HEK293 (cell line): ENCODE measurements around the gene HSD17B1.

ENCODE experiments used
- ELK4 ChIP-seq: IDR thresholded peaks from 2 replicates; pipeline ENCODE4 v1.6.1; 2011; ENCODE audit warnings: mild to moderate bottlenecking, low read depth, low read length, borderline replicate concordance
- KLF8 ChIP-seq: fragments of 450-650 bp; formaldehyde crosslinking; IDR thresholded peaks from 2 replicates; pipeline ENCODE4 v1.5.1; 2016; ENCODE audit warnings: missing biosample characterization, missing genetic modification characterization
- KLF9 ChIP-seq: fragments of 450-650 bp; formaldehyde crosslinking; IDR thresholded peaks from 2 replicates; pipeline ENCODE4 v1.5.1; 2016; ENCODE audit warnings: missing biosample characterization, missing genetic modification characterization, low read depth
- MYNN ChIP-seq: fragments of 450-650 bp; formaldehyde crosslinking; IDR thresholded peaks from 2 replicates; pipeline ENCODE4 v1.5.1; 2016; ENCODE audit warnings: missing biosample characterization, missing genetic modification characterization, borderline replicate concordance
- PRDM1 ChIP-seq: fragments of 450-650 bp; formaldehyde crosslinking; IDR thresholded peaks from 2 replicates; pipeline ENCODE4; 2016; ENCODE audit warnings: missing biosample characterization, missing genetic modification characterization
- SETDB1 ChIP-seq: IDR thresholded peaks from one replicate; pipeline ENCODE4 v1.6.1; 2017; ENCODE audit warnings: mild to moderate bottlenecking, low read length, moderate library complexity, mixed read lengths; ENCODE audit not compliant: insufficient read length
- SP7 ChIP-seq: fragments of 450-650 bp; formaldehyde crosslinking; IDR thresholded peaks from 2 replicates; pipeline ENCODE4 v1.5.1; 2016; ENCODE audit warnings: missing biosample characterization, missing genetic modification characterization
- YY2 ChIP-seq: fragments of 450-650 bp; formaldehyde crosslinking; IDR thresholded peaks from 2 replicates; pipeline ENCODE4 v1.5.1; 2016; ENCODE audit warnings: missing biosample characterization, missing genetic modification characterization
- ZBTB10 ChIP-seq: fragments of 450-650 bp; formaldehyde crosslinking; IDR thresholded peaks from 2 replicates; pipeline ENCODE4 v1.5.1; 2016; ENCODE audit warnings: missing biosample characterization, missing genetic modification characterization
- ZBTB48 ChIP-seq: fragments of 450-650 bp; formaldehyde crosslinking; IDR thresholded peaks from 2 replicates; pipeline ENCODE4 v1.5.1; 2016; ENCODE audit warnings: missing biosample characterization, missing genetic modification characterization
- ZFP37 ChIP-seq: fragments of 450-650 bp; formaldehyde crosslinking; IDR thresholded peaks from 2 replicates; pipeline ENCODE4 v1.5.1; 2016; ENCODE audit warnings: missing biosample characterization, missing genetic modification characterization
- ZNF10 ChIP-seq: fragments of 450-650 bp; formaldehyde crosslinking; IDR thresholded peaks from 2 replicates; pipeline ENCODE4 v1.5.1; 2017; ENCODE audit warnings: missing biosample characterization, missing genetic modification characterization
- ZNF155 ChIP-seq: fragments of 450-650 bp; formaldehyde crosslinking; IDR thresholded peaks from 2 replicates; pipeline ENCODE4 v1.5.1; 2016; ENCODE audit warnings: missing biosample characterization, missing genetic modification characterization
- ZNF211 ChIP-seq: fragments of 450-650 bp; formaldehyde crosslinking; IDR thresholded peaks from 2 replicates; pipeline ENCODE4 v1.5.1; 2016; ENCODE audit warnings: low read depth, missing biosample characterization, missing genetic modification characterization
- ZNF23 ChIP-seq: fragments of 450-650 bp; formaldehyde crosslinking; IDR thresholded peaks from 2 replicates; pipeline ENCODE4 v1.5.1; 2016; ENCODE audit warnings: missing biosample characterization, missing genetic modification characterization, borderline replicate concordance
- ZNF366 ChIP-seq: fragments of 450-650 bp; formaldehyde crosslinking; conservative IDR thresholded peaks from 2 replicates; pipeline ENCODE4 v1.5.1; 2016; ENCODE audit warnings: missing biosample characterization, missing genetic modification characterization
- ZNF416 ChIP-seq: fragments of 450-650 bp; formaldehyde crosslinking; IDR thresholded peaks from 2 replicates; pipeline ENCODE4 v1.5.1; 2016; ENCODE audit warnings: missing biosample characterization, missing genetic modification characterization
- ZNF488 ChIP-seq: fragments of 450-650 bp; formaldehyde crosslinking; IDR thresholded peaks from 2 replicates; pipeline ENCODE4 v1.5.1; 2016; ENCODE audit warnings: missing biosample characterization, missing genetic modification characterization
- ZNF510 ChIP-seq: fragments of 450-650 bp; formaldehyde crosslinking; IDR thresholded peaks from 2 replicates; pipeline ENCODE4 v1.5.1; 2018; ENCODE audit warnings: mild to moderate bottlenecking, missing genetic modification characterization, missing biosample characterization; ENCODE audit not compliant: insufficient replicate concordance
- ZNF585B ChIP-seq: fragments of 450-650 bp; formaldehyde crosslinking; IDR thresholded peaks from 2 replicates; pipeline ENCODE4 v1.5.1; 2016; ENCODE audit warnings: missing biosample characterization, missing genetic modification characterization
- ZNF626 ChIP-seq: fragments of 450-650 bp; sonication (Bioruptor Pico); formaldehyde crosslinking; IDR thresholded peaks from 2 replicates; pipeline ENCODE4 v1.5.1; 2018; ENCODE audit warnings: missing biosample characterization, missing genetic modification characterization, inconsistent platforms
- ZNF768 ChIP-seq: fragments of 450-650 bp; formaldehyde crosslinking; IDR thresholded peaks from 2 replicates; pipeline ENCODE4 v1.5.1; 2018; ENCODE audit warnings: missing biosample characterization, mild to moderate bottlenecking, missing genetic modification characterization
- ZNF777 ChIP-seq: fragments of 450-650 bp; formaldehyde crosslinking; IDR thresholded peaks from 2 replicates; pipeline ENCODE4 v1.5.1; 2017; ENCODE audit warnings: missing biosample characterization, missing genetic modification characterization, borderline replicate concordance
- ZNF830 ChIP-seq: fragments of 450-650 bp; IDR thresholded peaks from 2 replicates; pipeline ENCODE4 v1.5.0; 2018; ENCODE audit warnings: missing biosample characterization, missing genetic modification characterization, low read depth, mild to moderate bottlenecking, moderate library complexity
- ZSCAN18 ChIP-seq: fragments of 450-650 bp; formaldehyde crosslinking; IDR thresholded peaks from 2 replicates; pipeline ENCODE4 v1.5.1; 2016; ENCODE audit warnings: missing biosample characterization, missing genetic modification characterization
- TF ChIP-seq, protein P1 (sequence below): fragments of 450-650 bp; formaldehyde crosslinking; IDR thresholded peaks from 2 replicates; pipeline ENCODE4 v1.5.1; 2017; ENCODE audit warnings: missing biosample characterization, missing genetic modification characterization
- TF ChIP-seq, protein P2 (sequence below): fragments of 450-650 bp; formaldehyde crosslinking; IDR thresholded peaks from 2 replicates; pipeline ENCODE4 v1.5.1; 2016; ENCODE audit warnings: missing biosample characterization, missing genetic modification characterization, low read depth
- TF ChIP-seq, protein P3 (sequence below): fragments of 450-650 bp; formaldehyde crosslinking; IDR thresholded peaks from 2 replicates; pipeline ENCODE4 v1.5.1; 2016; ENCODE audit warnings: missing biosample characterization, missing genetic modification characterization

HSD17B1 gene

GRCh38 chr17:42518046-42518754 is 34.5 kb upstream of the HSD17B1 start (continued):
- TF ChIP-seq SP7 (tag by site-specific recombination) (peak; percentile 60; the same call in 1 of the 2 replicates), ZNF488 (no peak), ZNF777 (tag by site-specific recombination) (no peak), ZBTB48 (tag by site-specific recombination) (no peak), ZNF155 (tag by site-specific recombination) (no peak), MYNN (tag by site-specific recombination) (no peak), ZNF510 (tag by site-specific recombination) (no peak), ZNF416 (tag by site-specific recombination) (no peak), ZNF23 (tag by site-specific recombination) (no peak), ZFP37 (tag by site-specific recombination) (no peak), ZNF10 (peak; percentile 40; the same call in 1 of the 2 replicates), SETDB1 (no peak), YY2 (0 out of 2 replicates have a peak, but pooled peaks have one; percentile 22), ZNF585B (tag by site-specific recombination) (no peak), ZNF830 (no peak), ZSCAN18 (tag by site-specific recombination) (no peak), KLF9 (no peak), ZNF626 (tag by site-specific recombination) (no peak), ZBTB10 (no peak), PRDM1 (tag by site-specific recombination) (no peak), KLF8 (tag by site-specific recombination) (no peak), ZNF211 (tag by site-specific recombination) (no peak), ZNF366 (peak; percentile 58), ELK4 (no peak), ZNF768 (tag by site-specific recombination) (no peak)
- TF ChIP-seq, protein P1, sequence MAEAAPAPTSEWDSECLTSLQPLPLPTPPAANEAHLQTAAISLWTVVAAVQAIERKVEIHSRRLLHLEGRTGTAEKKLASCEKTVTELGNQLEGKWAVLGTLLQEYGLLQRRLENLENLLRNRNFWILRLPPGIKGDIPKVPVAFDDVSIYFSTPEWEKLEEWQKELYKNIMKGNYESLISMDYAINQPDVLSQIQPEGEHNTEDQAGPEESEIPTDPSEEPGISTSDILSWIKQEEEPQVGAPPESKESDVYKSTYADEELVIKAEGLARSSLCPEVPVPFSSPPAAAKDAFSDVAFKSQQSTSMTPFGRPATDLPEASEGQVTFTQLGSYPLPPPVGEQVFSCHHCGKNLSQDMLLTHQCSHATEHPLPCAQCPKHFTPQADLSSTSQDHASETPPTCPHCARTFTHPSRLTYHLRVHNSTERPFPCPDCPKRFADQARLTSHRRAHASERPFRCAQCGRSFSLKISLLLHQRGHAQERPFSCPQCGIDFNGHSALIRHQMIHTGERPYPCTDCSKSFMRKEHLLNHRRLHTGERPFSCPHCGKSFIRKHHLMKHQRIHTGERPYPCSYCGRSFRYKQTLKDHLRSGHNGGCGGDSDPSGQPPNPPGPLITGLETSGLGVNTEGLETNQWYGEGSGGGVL (tag by site-specific recombination): peak; percentile 62
- TF ChIP-seq, protein P2, sequence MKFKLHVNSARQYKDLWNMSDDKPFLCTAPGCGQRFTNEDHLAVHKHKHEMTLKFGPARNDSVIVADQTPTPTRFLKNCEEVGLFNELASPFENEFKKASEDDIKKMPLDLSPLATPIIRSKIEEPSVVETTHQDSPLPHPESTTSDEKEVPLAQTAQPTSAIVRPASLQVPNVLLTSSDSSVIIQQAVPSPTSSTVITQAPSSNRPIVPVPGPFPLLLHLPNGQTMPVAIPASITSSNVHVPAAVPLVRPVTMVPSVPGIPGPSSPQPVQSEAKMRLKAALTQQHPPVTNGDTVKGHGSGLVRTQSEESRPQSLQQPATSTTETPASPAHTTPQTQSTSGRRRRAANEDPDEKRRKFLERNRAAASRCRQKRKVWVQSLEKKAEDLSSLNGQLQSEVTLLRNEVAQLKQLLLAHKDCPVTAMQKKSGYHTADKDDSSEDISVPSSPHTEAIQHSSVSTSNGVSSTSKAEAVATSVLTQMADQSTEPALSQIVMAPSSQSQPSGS: no peak
- TF ChIP-seq, protein P3, sequence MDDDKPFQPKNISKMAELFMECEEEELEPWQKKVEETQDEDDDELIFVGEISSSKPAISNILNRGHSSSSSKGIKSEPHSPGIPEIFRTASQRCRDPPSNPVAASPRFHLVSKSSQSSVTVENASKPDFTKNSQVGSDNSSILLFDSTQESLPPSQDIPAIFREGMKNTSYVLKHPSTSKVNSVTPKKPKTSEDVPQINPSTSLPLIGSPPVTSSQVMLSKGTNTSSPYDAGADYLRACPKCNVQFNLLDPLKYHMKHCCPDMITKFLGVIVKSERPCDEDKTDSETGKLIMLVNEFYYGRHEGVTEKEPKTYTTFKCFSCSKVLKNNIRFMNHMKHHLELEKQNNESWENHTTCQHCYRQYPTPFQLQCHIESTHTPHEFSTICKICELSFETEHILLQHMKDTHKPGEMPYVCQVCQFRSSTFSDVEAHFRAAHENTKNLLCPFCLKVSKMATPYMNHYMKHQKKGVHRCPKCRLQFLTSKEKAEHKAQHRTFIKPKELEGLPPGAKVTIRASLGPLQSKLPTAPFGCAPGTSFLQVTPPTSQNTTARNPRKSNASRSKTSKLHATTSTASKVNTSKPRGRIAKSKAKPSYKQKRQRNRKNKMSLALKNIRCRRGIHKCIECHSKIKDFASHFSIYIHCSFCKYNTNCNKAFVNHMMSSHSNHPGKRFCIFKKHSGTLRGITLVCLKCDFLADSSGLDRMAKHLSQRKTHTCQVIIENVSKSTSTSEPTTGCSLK: no peak
